Measurements from ENCODE around the gene MORN1. TPM values are rescaled to one million over a fixed set of nuclear protein-coding genes. Genes with fewer than 3 reads are reported as not detected.

MORN1 gene
- total RNA-seq, 4 donors from 2014 or later = 5.7 to 13.4 (median 8.5) TPM

GRCh38 chr1:2400576-2400909, 9.2 kb upstream of the MORN1 start:
- no peak for TF ChIP-seq EP300 (IDR thresholded peaks at IDR 0.05)
- no peak for TF ChIP-seq POLR2A (IDR thresholded peaks at IDR 0.05)
- TF ChIP-seq CTCF (IDR thresholded peaks at IDR 0.05) = no peak
- Histone ChIP-seq H3K4me3 (no peak overlapping the region), H3K36me3 (peaks cover 93% of the 10 kb centered on the region), H3K27me3 (no peaks in the 10 kb centered on the region), H3K27ac (no peak overlapping the region), H3K4me1 (peaks cover 27% of the 10 kb centered on the region), H3K9me3 (no peaks in the 10 kb centered on the region)
- WGBS = 86% methylated on average over 10 of the region's 10 CpGs
- DNase-seq (ENCODE audit: low spot score in 2 of 2) = no peak

GRCh38 chr1:2399890-2400575, 8.7 kb upstream of the MORN1 start:
- TF ChIP-seq CTCF (IDR thresholded peaks at IDR 0.05) = no peak
- TF ChIP-seq POLR2AphosphoS5 (IDR thresholded peaks at IDR 0.05) = no peak
- TF ChIP-seq EP300 (IDR thresholded peaks at IDR 0.05) = no peak
- no peak for TF ChIP-seq POLR2A (IDR thresholded peaks at IDR 0.05)
- no peak overlapping the region for H3K4me3 ChIP-seq
- H3K27me3 ChIP-seq = no peaks in the 10 kb centered on the region
- H3K27ac ChIP-seq = no peak overlapping the region
- H3K36me3 ChIP-seq = peaks cover 92% of the 10 kb centered on the region
- peaks cover 31% of the 10 kb centered on the region for H3K4me1 ChIP-seq
- 93% methylated on average over 20 of the region's 22 CpGs for WGBS
- H3K9me3 ChIP-seq = no peaks in the 10 kb centered on the region
- no peak for DNase-seq (ENCODE audit: low spot score in 2 of 2)

- H3K9me3 ChIP-seq = no peaks in the 10 kb centered on the region
- peaks cover 43% of the 10 kb centered on the region for H3K4me1 ChIP-seq
- H3K27me3 ChIP-seq = no peaks in the 10 kb centered on the region
- H3K27ac ChIP-seq = no peak overlapping the region
- DNase-seq (ENCODE audit: low spot score in 2 of 2) = no peak
- TF ChIP-seq CTCF (IDR thresholded peaks at IDR 0.05) (no peak), EP300 (IDR thresholded peaks at IDR 0.05) (no peak), POLR2AphosphoS5 (IDR thresholded peaks at IDR 0.05) (no peak), POLR2A (IDR thresholded peaks at IDR 0.05) (no peak)
- H3K36me3 ChIP-seq = peaks cover 86% of the 10 kb centered on the region
- H3K4me3 ChIP-seq = no peak overlapping the region
- WGBS = 64% methylated on average over 7 of the region's 7 CpGs
Observed at GRCh38 chr1:2398871-2399270, 7.5 kb upstream of the MORN1 start.

- no peaks in the 10 kb centered on the region for H3K9me3 ChIP-seq
- 79% methylated on average over 19 of the region's 19 CpGs for WGBS
- H3K27ac ChIP-seq = peak overlapping the region; percentile 46
Observed at GRCh38 chr1:2397007-2397679, 5.8 kb upstream of the MORN1 start.

More at GRCh38 chr1:2397007-2397679, 5.8 kb upstream of the MORN1 start:
- no peak for DNase-seq (ENCODE audit: low spot score in 2 of 2)
- H3K4me1 ChIP-seq = peaks cover 59% of the 10 kb centered on the region
- H3K36me3 ChIP-seq = peaks cover 69% of the 10 kb centered on the region
- no peaks in the 10 kb centered on the region for H3K27me3 ChIP-seq
- no peak overlapping the region for H3K4me3 ChIP-seq
- no peak for TF ChIP-seq POLR2A (IDR thresholded peaks at IDR 0.05)
- TF ChIP-seq POLR2AphosphoS5 (IDR thresholded peaks at IDR 0.05) = no peak
- TF ChIP-seq CTCF (IDR thresholded peaks at IDR 0.05) = no peak
- no peak for TF ChIP-seq EP300 (IDR thresholded peaks at IDR 0.05)
